LNCAP (cell line): ENCODE data around the gene OR10H1.

ENCODE experiments used
- CTCF ChIP-seq: fragments of 450-650 bp; IDR thresholded peaks from 2 replicates; pipeline ENCODE4 v1.5.1; 2017; ENCODE audit warnings: mild to moderate bottlenecking

Gene OR10H1

GRCh38 chr19:15829786-15830185, 14.3 kb upstream of the OR10H1 start:
- no peak for TF ChIP-seq CTCF

- no peak for TF ChIP-seq CTCF
Measured at GRCh38 chr19:15829306-15829698, 13.8 kb upstream of the OR10H1 start.

- no peak for TF ChIP-seq CTCF
Measured at GRCh38 chr19:15828121-15828610, 12.7 kb upstream of the OR10H1 start.

- no peak for TF ChIP-seq CTCF
Measured at GRCh38 chr19:15825753-15826152, 10.3 kb upstream of the OR10H1 start.

GRCh38 chr19:15820646-15821045, 5.2 kb upstream of the OR10H1 start:
- no peak for TF ChIP-seq CTCF

GRCh38 chr19:15813916-15814315, 1.5 kb downstream of the OR10H1 start:
- TF ChIP-seq CTCF = no peak

GRCh38 chr19:15812060-15812722, 3.3 kb downstream of the OR10H1 start:
- TF ChIP-seq CTCF = peak; percentile 35; the same call in 1 of the 2 replicates

- no peak for TF ChIP-seq CTCF
Measured at GRCh38 chr19:15811476-15811875, 4.0 kb downstream of the OR10H1 start.
